GM12878 (cell line): Measurements from ENCODE around the gene DSG1. TPM values are rescaled to one million over a fixed set of nuclear protein-coding genes. Genes with fewer than 3 reads are reported as not detected.

Experiments
- ATAC-seq: fragments of 200-7000 bp; cut with Tn5 transposase; 3 replicates; pipeline ENCODE4 v1.9.1; 2020; ENCODE audit warnings: mild to moderate bottlenecking, moderate library complexity
- BruUV-seq: library from RNA; stranded (reverse); fragments of 400-500 nt; replicated peaks from 2 replicates; lab custom pipeline; 2021; lab: Mats Ljungman, UMichigan
- CTCF ChIA-PET: fragments of 300-600 bp; sonication (Branson Sonifier 250); formaldehyde crosslinking; extraction: SDS; loops from one replicate; lab custom pipeline; 2021; ENCODE audit warnings: inconsistent platforms; lab: Yijun Ruan, JAX
- POLR2A ChIA-PET: fragments of 350-600 bp; formaldehyde crosslinking; extraction: SDS; loops from one replicate; lab custom pipeline; 2021; ENCODE audit warnings: inconsistent platforms; lab: Charles Lee
- RAD21 ChIA-PET: fragments of 300-600 bp; sonication (Branson Sonifier 250); formaldehyde crosslinking; loops from one replicate; lab custom pipeline; 2023; ENCODE audit warnings: antibody characterized with exemption; ENCODE audit not compliant: unreplicated experiment; lab: Charles Lee
- SMC1A ChIA-PET: fragments of 300-600 bp; sonication (Branson Sonifier 250); formaldehyde crosslinking; loops from one replicate; lab custom pipeline; 2023; ENCODE audit not compliant: unreplicated experiment, uncharacterized antibody; lab: Charles Lee
- DNase-seq: peaks from one replicate; pipeline ENCODE4 v3.0.0-alpha.2; 2011; ENCODE audit warnings: low read depth, low spot score
- FAIRE-seq: peaks from 3 replicates; lab custom pipeline; 2011; peaks lifted over from hg19 to GRCh38; lab: Jason Lieb, UNC
- H2AFZ ChIP-seq: 2 replicates; pipeline ENCODE4 v1.6.0; 2011; ENCODE audit warnings: low read depth, low read length, control low read depth; ENCODE audit not compliant: control insufficient read depth
- H3K27ac ChIP-seq: 2 replicates; pipeline ENCODE4 v1.5.1; 2011; ENCODE audit warnings: control low read depth; ENCODE audit not compliant: control insufficient read depth, insufficient read depth
- H3K27me3 ChIP-seq, 2 experiments: replicated peaks in 1 of 2; 2 replicates each; pipeline versions ENCODE4 v1.6.0 to v1.6.1; 2011; ENCODE audit warnings: low read length in 1 of 2; ENCODE audit not compliant: control insufficient read depth in 2 of 2, insufficient read depth in 2 of 2
- H3K36me3 ChIP-seq, 2 experiments: 2 replicates each; pipeline ENCODE4 v1.5.1; 2011; ENCODE audit warnings: low read length in 1 of 2; ENCODE audit not compliant: control insufficient read depth in 2 of 2, insufficient read depth in 2 of 2
- H3K4me1 ChIP-seq: 2 replicates; pipeline ENCODE4 v1.6.1; 2011; ENCODE audit warnings: mild to moderate bottlenecking, low read length, moderate library complexity, mixed read lengths; ENCODE audit not compliant: control insufficient read depth, insufficient read depth
- H3K4me2 ChIP-seq: 2 replicates; pipeline ENCODE4 v1.6.0; 2011; ENCODE audit warnings: control low read depth; ENCODE audit not compliant: control insufficient read depth, insufficient read depth
- H3K4me3 ChIP-seq: fragments of 200-600 bp; sonication (generic); 2 replicates; pipeline ENCODE4 v1.5.1; 2016
- H3K79me2 ChIP-seq: 2 replicates; pipeline ENCODE4 v1.6.0; 2011; ENCODE audit warnings: low read length; ENCODE audit not compliant: control insufficient read depth, insufficient read depth
- H3K9ac ChIP-seq: 2 replicates; pipeline ENCODE4 v1.8.0; 2011; ENCODE audit warnings: low read length, control low read depth, mixed read lengths; ENCODE audit not compliant: control insufficient read depth, insufficient read depth
- H3K9me3 ChIP-seq: replicated peaks from 3 replicates; pipeline ENCODE4 v1.5.1; 2011; ENCODE audit warnings: mild to moderate bottlenecking, low read length; ENCODE audit not compliant: control insufficient read depth, insufficient read depth
- H4K20me1 ChIP-seq: 2 replicates; pipeline ENCODE4 v1.6.0; 2011; ENCODE audit not compliant: control insufficient read depth, insufficient read depth
- CTCF ChIP-seq, 3 experiments: IDR thresholded peaks in 2 of 3; conservative IDR thresholded peaks in 1 of 3; 2 replicates each; pipeline ENCODE4 v1.5.1; 2011; ENCODE audit warnings: low read depth in 3 of 3, low read length in 3 of 3, mild to moderate bottlenecking in 3 of 3, control low read depth in 2 of 3, moderate library complexity in 2 of 3, inconsistent platforms in 1 of 3, mixed read lengths in 1 of 3; ENCODE audit not compliant: control insufficient read depth in 2 of 3, insufficient read depth in 1 of 3; ENCODE audit errors: extremely low read depth in 1 of 3
- IRF3 ChIP-seq: fragments of 450-650 bp; IDR thresholded peaks from 2 replicates; pipeline ENCODE4 v1.6.1; 2014; ENCODE audit warnings: mild to moderate bottlenecking
- SPI1 ChIP-seq: IDR thresholded peaks from 2 replicates; pipeline ENCODE4 v1.6.1; 2011; ENCODE audit warnings: low read depth, mild to moderate bottlenecking, low read length, moderate library complexity, borderline replicate concordance; ENCODE audit not compliant: insufficient read depth
- SRF ChIP-seq, 2 experiments: IDR thresholded peaks; 2 replicates each; pipeline ENCODE4 v1.6.1; 2011; ENCODE audit warnings: low read depth in 2 of 2, low read length in 2 of 2, mild to moderate bottlenecking in 1 of 2, moderate library complexity in 1 of 2
- WGBS: methylation state at CpG from one replicate; pipeline ENCODE4 v1.1.6; 2016; ENCODE audit warnings: low lambda C conversion rate; ENCODE audit not compliant: insufficient replicate concordance, insufficient coverage; ENCODE audit errors: missing lambda C conversion rate; 5-methylcytosine and 5-hydroxymethylcytosine counted together
- in situ Hi-C: fragments of 300-500 bp; cut with MboI; formaldehyde crosslinking; loops from 9 replicates; pipeline ENCODE4 v1.14.3; 2018; ENCODE audit warnings: mixed read lengths
- intact Hi-C: fragments of 100-400 bp; cut with micrococcal nuclease; formaldehyde crosslinking; loops from one replicate; pipeline ENCODE4 v1.14.2; 2022; ENCODE audit not compliant: unreplicated experiment
- polyA plus RNA-seq, 11 experiments: library from polyadenylated mRNA; depleted of rRNA in 4 of 11; unstranded in 6 of 11; stranded (reverse) in 5 of 11; fragments of >200 nt; fragmentation: Nextera tagmentation in 4 of 11; fragmentation: Illumina TruSeq in 1 of 11; extraction: Ambion mirVana in 4 of 11; extraction: Trizol in 1 of 11; gene quantifications; 1 replicate in 1 of 11; 2 replicates in 10 of 11; pipeline versions ENCODE4 v1.2.1 to v1.2.3, GENCODE V29; 2011 to 2016; ENCODE audit warnings: inconsistent platforms in 2 of 11, missing spikeins in 2 of 11, low read depth in 1 of 11
- total RNA-seq, 4 experiments: library from RNA; depleted of rRNA in 3 of 4; stranded (reverse); fragments of >200 nt in 3 of 4; fragmentation: Illumina TruSeq in 1 of 4; extraction: Trizol in 1 of 4; gene quantifications; 2 replicates each; pipeline versions ENCODE4 v1.2.1 to v1.2.3, GENCODE V29; 2013 to 2021

Gene DSG1
- total and polyA plus RNA-seq, 10 of the 15 experiments (the other 5 are each of a cell fraction or from before 2014, with no cell fraction given), result 0.10 to 5.0 (median 2.6) TPM

DNA sequence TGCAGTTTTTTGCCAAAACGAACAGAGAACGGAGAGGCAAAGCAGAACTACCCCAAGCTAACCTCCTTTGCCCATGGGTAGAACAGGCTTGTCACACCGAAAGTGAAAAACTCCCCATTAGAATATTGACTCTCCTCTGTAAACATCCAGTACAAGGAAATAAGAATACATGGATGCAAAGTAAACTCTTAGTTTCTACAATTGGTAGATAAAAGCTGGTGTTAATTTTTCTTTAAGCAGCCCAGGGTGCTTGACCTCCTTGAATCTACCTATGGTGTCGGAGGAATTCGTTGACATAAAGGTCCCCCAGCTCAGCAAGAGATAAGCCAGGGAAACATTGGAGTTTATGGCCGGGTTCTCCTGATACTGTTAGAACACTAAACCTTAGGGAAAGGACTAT lies 48.4 kb upstream of the DSG1 start (continued):
- TF ChIP-seq IRF3, result no peak
- TF ChIP-seq, all 136 proteins: peak for 0

GRCh38 chr18:31270578-31270977 lies 47.4 kb upstream of the DSG1 start:
- no peak for DNase-seq
- FAIRE-seq, result no peak
- H3K9ac ChIP-seq, result no peak overlapping the region
- TF ChIP-seq CTCF (IDR thresholded peaks at IDR 0.05 in 2 of 3, conservative IDR thresholded peaks at IDR 0.05 in 1 of 3; ENCODE audit: control insufficient read depth in 2 of 3, extremely low read depth in 1 of 3, insufficient read depth in 1 of 3, low read depth in 3 of 3, low read length in 3 of 3) (no peak), SPI1 (peak; percentile 73), SRF (IDR thresholded peaks at IDR 0.05; ENCODE audit: low read depth in 2 of 2, low read length in 2 of 2) (0 out of 4 replicates have a peak, but pooled peaks of 1 of the 2 experiments have one; percentile 7)
- in situ Hi-C loops, result no loop called here
- H3K4me2 ChIP-seq, result no peak overlapping the region
- ATAC-seq, result no peak
- H3K4me3 ChIP-seq, result no peak overlapping the region
- ChIA-PET SMC1A (interaction anchor here (1.1 to 3.3 kb wide), 7 partner anchors 10 to 131 kb away, joined by 3 to 20 read pairs (median 10); no protein-coding TSS in a partner anchor), POLR2A (no interaction called here), RAD21 (interaction anchor here (1.1 to 3.1 kb wide), 3 partner anchors 12 to 28 kb away, joined by 3 to 18 read pairs (median 14); no protein-coding TSS in a partner anchor), CTCF (interaction anchor here (1.5 kb wide), 1 partner anchor 13 kb away, joined by 3 read pairs; no protein-coding TSS in a partner anchor)
- WGBS, result 23% methylated on average over 4 of the region's 4 CpGs
- no TSS peak for BruUV-seq
- no peak overlapping the region; the same call in 1 of the 2 replicates for H2AFZ ChIP-seq
- no peaks in the 10 kb centered on the region; the same call in 2 of the 3 replicates for H3K9me3 ChIP-seq
- H3K27ac ChIP-seq, result no peak overlapping the region
- intact Hi-C loops, result no loop called here
- peaks cover 6% of the 10 kb centered on the region for H3K4me1 ChIP-seq
- no peaks in the 10 kb centered on the region for H3K79me2 ChIP-seq
- H3K27me3 ChIP-seq, result no peaks in the 10 kb centered on the region
- H3K36me3 ChIP-seq, result no peaks in the 10 kb centered on the region
- H4K20me1 ChIP-seq, result no peaks in the 10 kb centered on the region
